Ovary (tissue), 9 donors: Measurements from ENCODE around the gene CCDC12. TPM values are rescaled to one million over a fixed set of nuclear protein-coding genes. Genes with fewer than 3 reads are reported as not detected.
A peak's percentile ranks its signal among the peaks of the same experiment; 100 is the strongest.

Source experiments
- DNase-seq, 5 donors: peaks; one replicate each; pipeline ENCODE4 v3.0.0-alpha.2; 2019 to 2020
- H3K27ac ChIP-seq, 2 donors: fragments of 200-600 bp; one replicate each; pipeline versions ENCODE4 v1.5.1 to v1.8.0; 2019 to 2022
- H3K27me3 ChIP-seq: fragments of 200-600 bp; one replicate; pipeline ENCODE4 v1.8.0; 2022
- H3K36me3 ChIP-seq: fragments of 200-600 bp; sonication (generic); one replicate; pipeline ENCODE4 v1.5.1; 2019
- H3K4me1 ChIP-seq: one replicate; pipeline ENCODE4 v1.8.1; 2013; ENCODE audit warnings: mild to moderate bottlenecking, moderate library complexity; ENCODE audit not compliant: insufficient read depth
- H3K4me3 ChIP-seq: fragments of 200-600 bp; sonication (generic); one replicate; pipeline ENCODE4 v1.5.1; 2017
- H3K9me3 ChIP-seq, 2 donors: fragments of 200-600 bp in 1 of 2; sonication (generic) in 1 of 2; one replicate each; pipeline versions ENCODE4 v1.5.1 to v1.8.1; 2013 to 2019; ENCODE audit warnings: mild to moderate bottlenecking in 1 of 2, moderate library complexity in 1 of 2
- CTCF ChIP-seq, 3 donors: fragments of 450-650 bp in 2 of 3; fragments of 200-600 bp in 1 of 3; IDR thresholded peaks; one replicate each; pipeline versions ENCODE4 v1.5.1 to v1.8.0; 2016 to 2022; ENCODE audit warnings: antibody characterized with exemption in 3 of 3, mild to moderate bottlenecking in 1 of 3
- EP300 ChIP-seq: sonication (generic); formaldehyde crosslinking; IDR thresholded peaks from one replicate; pipeline ENCODE4 v1.6.1; 2017; ENCODE audit warnings: antibody characterized with exemption
- POLR2A ChIP-seq: fragments of 450-650 bp; IDR thresholded peaks from one replicate; pipeline ENCODE4 v1.6.1; 2017; ENCODE audit warnings: antibody characterized with exemption, mild to moderate bottlenecking, moderate library complexity
- WGBS, 3 donors: extraction: QIAGEN DNeasy Blood & Tissue Kit in 1 of 3; methylation state at CpG; one replicate each; pipeline versions ENCODE4 v1.1.5 to v1.1.7; 2013 to 2017; 5-methylcytosine and 5-hydroxymethylcytosine counted together
- intact Hi-C, 4 donors: fragments of 100-400 bp; cut with DNase I; formaldehyde crosslinking; loops; one replicate each; pipeline versions ENCODE4 v1.11.0 to v1.15.1; 2022 to 2023
- polyA plus RNA-seq, 2 donors: library from polyadenylated mRNA; stranded (reverse); fragments of 200-250 nt in 1 of 2; fragments of 350-450 nt in 1 of 2; fragmentation: Illumina TruSeq in 1 of 2; extraction: RNeasy Lipid Tissue Mini Kit (QIAGEN cat#74804) in 1 of 2; gene quantifications; one replicate each; pipeline ENCODE4 v1.2.3, GENCODE V29; 2013 to 2014
- total RNA-seq, 7 donors: library from RNA; depleted of rRNA in 2 of 7; stranded (reverse); fragments of >200 nt in 2 of 7; fragmentation: NEBNext Ultra II Directional in 3 of 7; extraction: Animal tissue kit (Norgen Biotek cat#: 25700) in 3 of 7; gene quantifications; one replicate each; pipeline versions ENCODE4 v1.1.0 to v1.2.4, GENCODE V29; 2016 to 2023
- donor health status: DM: no; HTN: no; CAD: no; lungs with moderate emphysema.
- donor health status: DM: no; HTN: no; CAD: no.
- donor health status: Bipolar disorder and iron deficiency.
- donor health status: DM: yes; HTN: yes; CAD: no.
- donor health status: DM: no; HTN: no; CAD: no.
- donor health status: DM: yes; HTN: yes; CAD: no.

Gene CCDC12
- total and polyA plus RNA-seq, 9 donors = 32.2 to 66.7 (median 42.3) TPM

- Histone ChIP-seq H3K27ac (no peak overlapping the region), H3K9me3 (no peaks in the 10 kb centered on the region), H3K27me3 (no peaks in the 10 kb centered on the region), H3K4me3 (no peak overlapping the region), H3K4me1 (peaks cover 11% of the 10 kb centered on the region), H3K36me3 (no peaks in the 10 kb centered on the region)
- peak in 2 of 5 donors; percentile 24 to 29 for DNase-seq
- TF ChIP-seq CTCF (IDR thresholded peaks at IDR 0.05) (no peak), EP300 (no peak), POLR2A (no peak)
- intact Hi-C loops = loop anchor here in 3 of 4 donors (5.0 kb wide), 2 partner anchors 37 to 197 kb away; no protein-coding TSS in a partner anchor
- WGBS, 3 donors = 79 to 85% (median 80%) methylated on average over 18 of the region's 18 CpGs
These were observed 72.0 kb downstream of the CCDC12 start for GRCh38 chr3:46904303-46905212.

GRCh38 chr3:46903341-46904302 is 72.9 kb downstream of the CCDC12 start:
- intact Hi-C loops = loop anchor here in 1 of 4 donors (5.0 kb wide), 1 partner anchor 36 kb away; no protein-coding TSS in a partner anchor
- WGBS, 3 donors = 82 to 87% (median 82%) methylated on average over 21 of the region's 21 CpGs
- H3K27me3 ChIP-seq = no peaks in the 10 kb centered on the region

GRCh38 chr3:46902188-46902631 is 74.3 kb downstream of the CCDC12 start:
- DNase-seq = peak in 1 of 5 donors; percentile 30
- H3K4me3 ChIP-seq = no peak overlapping the region
- peaks cover 2% of the 10 kb centered on the region for H3K4me1 ChIP-seq
- TF ChIP-seq CTCF (IDR thresholded peaks at IDR 0.05) = no peak
- TF ChIP-seq EP300 = no peak
- TF ChIP-seq POLR2A = no peak
- H3K27me3 ChIP-seq = no peaks in the 10 kb centered on the region
- intact Hi-C loops = loop anchor here in 1 of 4 donors (5.0 kb wide), 1 partner anchor 35 kb away; no protein-coding TSS in a partner anchor
- no peaks in the 10 kb centered on the region for H3K9me3 ChIP-seq
- 90 to 93% (median 90%) methylated on average over 15 of the region's 15 CpGs for WGBS, 3 donors
- H3K36me3 ChIP-seq = no peaks in the 10 kb centered on the region
- no peak overlapping the region for H3K27ac ChIP-seq

More at GRCh38 chr3:46903341-46904302, 72.9 kb downstream of the CCDC12 start:
- Histone ChIP-seq H3K36me3 (no peaks in the 10 kb centered on the region), H3K9me3 (no peaks in the 10 kb centered on the region), H3K4me1 (peaks cover 6% of the 10 kb centered on the region), H3K27ac (no peak overlapping the region), H3K4me3 (no peak overlapping the region)
- TF ChIP-seq CTCF (IDR thresholded peaks at IDR 0.05) = no peak
- no peak for TF ChIP-seq POLR2A
- no peak for TF ChIP-seq EP300
- DNase-seq = peak in 2 of 5 donors; percentile 25 to 36
